GM12878 (cell line): ENCODE data around the gene RHBG. TPM values are rescaled to one million over a fixed set of nuclear protein-coding genes. Genes with fewer than 3 reads are reported as not detected.

Experiments used
- ATAC-seq: fragments of 200-7000 bp; cut with Tn5 transposase; 3 replicates; pipeline ENCODE4 v1.9.1; 2020; ENCODE audit warnings: mild to moderate bottlenecking, moderate library complexity
- BruUV-seq: library from RNA; stranded (reverse); fragments of 400-500 nt; replicated peaks from 2 replicates; lab custom pipeline; 2021; lab: Mats Ljungman, UMichigan
- CTCF ChIA-PET: fragments of 300-600 bp; sonication (Branson Sonifier 250); formaldehyde crosslinking; extraction: SDS; loops from one replicate; lab custom pipeline; 2021; ENCODE audit warnings: inconsistent platforms; lab: Yijun Ruan, JAX
- POLR2A ChIA-PET: fragments of 350-600 bp; formaldehyde crosslinking; extraction: SDS; loops from one replicate; lab custom pipeline; 2021; ENCODE audit warnings: inconsistent platforms; lab: Charles Lee
- RAD21 ChIA-PET: fragments of 300-600 bp; sonication (Branson Sonifier 250); formaldehyde crosslinking; loops from one replicate; lab custom pipeline; 2023; ENCODE audit warnings: antibody characterized with exemption; ENCODE audit not compliant: unreplicated experiment; lab: Charles Lee
- SMC1A ChIA-PET: fragments of 300-600 bp; sonication (Branson Sonifier 250); formaldehyde crosslinking; loops from one replicate; lab custom pipeline; 2023; ENCODE audit not compliant: unreplicated experiment, uncharacterized antibody; lab: Charles Lee
- DNase-seq: peaks from one replicate; pipeline ENCODE4 v3.0.0-alpha.2; 2011; ENCODE audit warnings: low read depth, low spot score
- FAIRE-seq: peaks from 3 replicates; lab custom pipeline; 2011; peaks lifted over from hg19 to GRCh38; lab: Jason Lieb, UNC
- H2AFZ ChIP-seq: 2 replicates; pipeline ENCODE4 v1.6.0; 2011; ENCODE audit warnings: low read depth, low read length, control low read depth; ENCODE audit not compliant: control insufficient read depth
- H3K27ac ChIP-seq: 2 replicates; pipeline ENCODE4 v1.5.1; 2011; ENCODE audit warnings: control low read depth; ENCODE audit not compliant: control insufficient read depth, insufficient read depth
- H3K27me3 ChIP-seq, 2 experiments: replicated peaks in 1 of 2; 2 replicates each; pipeline versions ENCODE4 v1.6.0 to v1.6.1; 2011; ENCODE audit warnings: low read length in 1 of 2; ENCODE audit not compliant: control insufficient read depth in 2 of 2, insufficient read depth in 2 of 2
- H3K36me3 ChIP-seq, 2 experiments: 2 replicates each; pipeline ENCODE4 v1.5.1; 2011; ENCODE audit warnings: low read length in 1 of 2; ENCODE audit not compliant: control insufficient read depth in 2 of 2, insufficient read depth in 2 of 2
- H3K4me1 ChIP-seq: 2 replicates; pipeline ENCODE4 v1.6.1; 2011; ENCODE audit warnings: mild to moderate bottlenecking, low read length, moderate library complexity, mixed read lengths; ENCODE audit not compliant: control insufficient read depth, insufficient read depth
- H3K4me2 ChIP-seq: 2 replicates; pipeline ENCODE4 v1.6.0; 2011; ENCODE audit warnings: control low read depth; ENCODE audit not compliant: control insufficient read depth, insufficient read depth
- H3K4me3 ChIP-seq: fragments of 200-600 bp; sonication (generic); 2 replicates; pipeline ENCODE4 v1.5.1; 2016
- H3K79me2 ChIP-seq: 2 replicates; pipeline ENCODE4 v1.6.0; 2011; ENCODE audit warnings: low read length; ENCODE audit not compliant: control insufficient read depth, insufficient read depth
- H3K9ac ChIP-seq: 2 replicates; pipeline ENCODE4 v1.8.0; 2011; ENCODE audit warnings: low read length, control low read depth, mixed read lengths; ENCODE audit not compliant: control insufficient read depth, insufficient read depth
- H3K9me3 ChIP-seq: replicated peaks from 3 replicates; pipeline ENCODE4 v1.5.1; 2011; ENCODE audit warnings: mild to moderate bottlenecking, low read length; ENCODE audit not compliant: control insufficient read depth, insufficient read depth
- H4K20me1 ChIP-seq: 2 replicates; pipeline ENCODE4 v1.6.0; 2011; ENCODE audit not compliant: control insufficient read depth, insufficient read depth
- ASH2L ChIP-seq: fragments of 300-600, 200-600 bp; sonication (generic); IDR thresholded peaks from 2 replicates; pipeline ENCODE4 v1.6.1; 2017; ENCODE audit warnings: low read depth, mild to moderate bottlenecking, borderline replicate concordance
- JUND ChIP-seq: IDR thresholded peaks from 2 replicates; pipeline ENCODE4 v1.6.1; 2012; ENCODE audit warnings: low read depth, mild to moderate bottlenecking, low read length, improper control_type of control experiment, moderate library complexity
- MEF2A ChIP-seq: IDR thresholded peaks from 2 replicates; pipeline ENCODE4 v1.6.1; 2011; ENCODE audit warnings: low read depth, mild to moderate bottlenecking, low read length, moderate library complexity; ENCODE audit not compliant: insufficient read depth
- MTA3 ChIP-seq: IDR thresholded peaks from 2 replicates; pipeline ENCODE4 v1.6.1; 2012; ENCODE audit warnings: low read length, inconsistent platforms, borderline replicate concordance
- NR2C1 ChIP-seq: fragments of 450-650 bp; IDR thresholded peaks from 2 replicates; pipeline ENCODE4 v1.6.1; 2017; ENCODE audit warnings: antibody characterized with exemption, mild to moderate bottlenecking, moderate library complexity
- RELA ChIP-seq: fragments of 450-650 bp; IDR thresholded peaks from 2 replicates; pipeline ENCODE4 v1.8.0; 2014; ENCODE audit warnings: borderline replicate concordance; ENCODE audit not compliant: partially characterized antibody
- ZNF217 ChIP-seq: fragments of 450-650 bp; IDR thresholded peaks from 2 replicates; pipeline ENCODE4 v1.6.1; 2017; ENCODE audit warnings: antibody characterized with exemption, mild to moderate bottlenecking
- ZSCAN29 ChIP-seq: fragments of 450-650 bp; IDR thresholded peaks from 2 replicates; pipeline ENCODE4 v1.6.1; 2017; ENCODE audit warnings: mild to moderate bottlenecking, moderate library complexity
- WGBS: methylation state at CpG from one replicate; pipeline ENCODE4 v1.1.6; 2016; ENCODE audit warnings: low lambda C conversion rate; ENCODE audit not compliant: insufficient replicate concordance, insufficient coverage; ENCODE audit errors: missing lambda C conversion rate; 5-methylcytosine and 5-hydroxymethylcytosine counted together
- in situ Hi-C: fragments of 300-500 bp; cut with MboI; formaldehyde crosslinking; loops from 9 replicates; pipeline ENCODE4 v1.14.3; 2018; ENCODE audit warnings: mixed read lengths
- intact Hi-C: fragments of 100-400 bp; cut with micrococcal nuclease; formaldehyde crosslinking; loops from one replicate; pipeline ENCODE4 v1.14.2; 2022; ENCODE audit not compliant: unreplicated experiment
- polyA plus RNA-seq, 11 experiments: library from polyadenylated mRNA; depleted of rRNA in 4 of 11; unstranded in 6 of 11; stranded (reverse) in 5 of 11; fragments of >200 nt; fragmentation: Nextera tagmentation in 4 of 11; fragmentation: Illumina TruSeq in 1 of 11; extraction: Ambion mirVana in 4 of 11; extraction: Trizol in 1 of 11; gene quantifications; 1 replicate in 1 of 11; 2 replicates in 10 of 11; pipeline versions ENCODE4 v1.2.1 to v1.2.3, GENCODE V29; 2011 to 2016; ENCODE audit warnings: inconsistent platforms in 2 of 11, missing spikeins in 2 of 11, low read depth in 1 of 11
- total RNA-seq, 4 experiments: library from RNA; depleted of rRNA in 3 of 4; stranded (reverse); fragments of >200 nt in 3 of 4; fragmentation: Illumina TruSeq in 1 of 4; extraction: Trizol in 1 of 4; gene quantifications; 2 replicates each; pipeline versions ENCODE4 v1.2.1 to v1.2.3, GENCODE V29; 2013 to 2021
- TF ChIP-seq, protein P1 (sequence below): fragments of 150-350 bp; IDR thresholded peaks from 2 replicates; pipeline ENCODE4 v1.6.1; 2014; ENCODE audit warnings: mild to moderate bottlenecking, low read depth, low read length

The RHBG gene
- total and polyA plus RNA-seq, 10 of the 15 experiments (the other 5 are each of a cell fraction or from before 2014, with no cell fraction given): not detected

DNA sequence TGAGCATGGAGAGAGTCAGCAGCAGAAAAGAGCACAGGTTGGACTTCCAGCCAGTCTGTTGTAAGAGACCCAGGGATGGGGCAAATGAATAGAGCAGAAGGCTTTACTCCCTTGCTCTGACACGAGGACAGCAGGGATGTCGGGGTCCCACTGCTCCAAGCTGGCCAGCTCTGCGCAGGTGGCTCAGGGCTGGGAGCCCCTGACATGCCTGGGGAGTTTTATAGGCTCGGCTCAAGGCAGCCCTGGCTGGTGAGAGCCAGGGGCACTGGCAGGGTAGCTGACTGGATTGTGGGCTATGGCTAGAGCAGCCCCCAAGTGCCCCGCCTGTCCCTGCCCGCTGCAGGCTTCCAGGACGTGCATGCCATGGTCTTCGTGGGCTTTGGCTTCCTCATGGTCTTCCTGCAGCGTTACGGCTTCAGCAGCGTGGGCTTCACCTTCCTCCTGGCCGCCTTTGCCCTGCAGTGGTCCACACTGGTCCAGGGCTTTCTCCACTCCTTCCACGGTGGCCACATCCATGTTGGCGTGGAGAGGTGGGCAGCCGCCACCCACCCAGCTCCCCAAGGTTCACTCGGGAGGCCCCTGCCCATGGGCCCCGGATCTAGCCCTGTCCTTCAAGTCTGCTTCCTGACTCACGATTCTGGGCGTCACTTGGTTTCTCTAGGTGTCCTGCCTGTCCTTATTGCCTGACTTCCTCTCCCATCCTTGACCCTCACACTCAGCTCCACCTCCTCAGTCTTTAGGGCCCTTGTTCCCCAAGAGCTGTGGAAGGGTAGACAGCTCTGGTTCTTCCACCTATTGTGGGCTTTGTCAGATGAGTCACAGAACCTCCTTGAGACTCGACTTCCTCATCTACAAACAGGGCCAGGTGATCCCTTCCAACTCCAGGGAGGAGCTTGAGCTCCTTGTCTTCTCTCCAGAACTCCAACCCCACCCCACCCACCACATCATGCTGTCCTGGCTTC lies 8.2 kb downstream of the RHBG start:
- no peaks in the 10 kb centered on the region for H3K79me2 ChIP-seq
- no peak for DNase-seq
- no peak overlapping the region for H3K4me3 ChIP-seq
- H3K27ac ChIP-seq: no peak overlapping the region
- H3K4me2 ChIP-seq: no peak overlapping the region
- BruUV-seq: no TSS peak
- H3K27me3 ChIP-seq: no peaks in the 10 kb centered on the region; a peak in 1 of 4 replicates
- ATAC-seq: no peak
- FAIRE-seq: no peak
- H2AFZ ChIP-seq: no peak overlapping the region
- ChIA-PET CTCF (interaction anchor here (0.6 to 3.2 kb wide), 6 partner anchors 9 to 282 kb away, joined by 3 to 19 read pairs (median 5); no protein-coding TSS in a partner anchor), RAD21 (interaction anchor here (1.0 kb wide), 1 partner anchor 17 kb away, joined by 3 read pairs; no protein-coding TSS in a partner anchor), POLR2A (no interaction called here), SMC1A (interaction anchor here (1.1 kb wide), 1 partner anchor 8 kb away, joined by 4 read pairs; no protein-coding TSS in a partner anchor)
- H3K9me3 ChIP-seq: no peaks in the 10 kb centered on the region
- H3K4me1 ChIP-seq: no peaks in the 10 kb centered on the region
- no peaks in the 10 kb centered on the region for H4K20me1 ChIP-seq
- intact Hi-C loops (no loop called here), in situ Hi-C loops (no loop called here)
- H3K36me3 ChIP-seq: no peaks in the 10 kb centered on the region
- no peak overlapping the region for H3K9ac ChIP-seq
- TF ChIP-seq ASH2L (no peak), MEF2A (no peak), NR2C1 (no peak), MTA3 (no peak), RELA (no peak), ZNF217 (no peak), ZSCAN29 (no peak), JUND (no peak)
- TF ChIP-seq, protein P1, sequence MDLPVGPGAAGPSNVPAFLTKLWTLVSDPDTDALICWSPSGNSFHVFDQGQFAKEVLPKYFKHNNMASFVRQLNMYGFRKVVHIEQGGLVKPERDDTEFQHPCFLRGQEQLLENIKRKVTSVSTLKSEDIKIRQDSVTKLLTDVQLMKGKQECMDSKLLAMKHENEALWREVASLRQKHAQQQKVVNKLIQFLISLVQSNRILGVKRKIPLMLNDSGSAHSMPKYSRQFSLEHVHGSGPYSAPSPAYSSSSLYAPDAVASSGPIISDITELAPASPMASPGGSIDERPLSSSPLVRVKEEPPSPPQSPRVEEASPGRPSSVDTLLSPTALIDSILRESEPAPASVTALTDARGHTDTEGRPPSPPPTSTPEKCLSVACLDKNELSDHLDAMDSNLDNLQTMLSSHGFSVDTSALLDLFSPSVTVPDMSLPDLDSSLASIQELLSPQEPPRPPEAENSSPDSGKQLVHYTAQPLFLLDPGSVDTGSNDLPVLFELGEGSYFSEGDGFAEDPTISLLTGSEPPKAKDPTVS: no peak
- 13% methylated on average over 20 of the region's 20 CpGs for WGBS
